Stimulated activated CD4-positive, alpha-beta T cell treated with anti-CD3 and anti-CD28 coated beads, Interleukin-1b, Interleukin-23, amount 100 ng/mL, for 4 hours (primary cell): ENCODE results near the gene MBP.
A peak's percentile ranks its signal among the peaks of the same experiment; 100 is the strongest.

Experiments used
- DNase-seq, 2 donors: peaks; one replicate each; pipeline ENCODE4 v3.0.0-alpha.2; 2020; ENCODE audit warnings: low read depth in 2 of 2

MBP gene

GRCh38 chr18:77133835-77134496 is 1.4 kb upstream of the MBP start:
- no peak for DNase-seq

- no peak for DNase-seq
Observed at GRCh38 chr18:77133051-77133834, 660 bp upstream of the MBP start.

GRCh38 chr18:77131652-77132368 is 773 bp downstream of the MBP start:
- DNase-seq = peak in 1 of 2 donors; percentile 27

- DNase-seq = peak; percentile 37 to 49
Observed at GRCh38 chr18:77131100-77131651, 1.4 kb downstream of the MBP start.

- no peak for DNase-seq
Observed at GRCh38 chr18:77130229-77131099, 2.1 kb downstream of the MBP start.

GRCh38 chr18:77129150-77129551 is 3.4 kb downstream of the MBP start:
- no peak for DNase-seq

GRCh38 chr18:77127769-77128671 is 4.6 kb downstream of the MBP start:
- DNase-seq = no peak

- no peak for DNase-seq
Observed at GRCh38 chr18:77124452-77124922, 8.1 kb downstream of the MBP start.

GRCh38 chr18:77123320-77124231 is 9.0 kb downstream of the MBP start:
- no peak for DNase-seq

GRCh38 chr18:77121523-77121922 is 11.1 kb downstream of the MBP start:
- no peak for DNase-seq

- no peak for DNase-seq
Observed at GRCh38 chr18:77119851-77120491, 12.6 kb downstream of the MBP start.

GRCh38 chr18:77119101-77119850 is 13.3 kb downstream of the MBP start:
- no peak for DNase-seq

GRCh38 chr18:77118256-77119090 is 14.1 kb downstream of the MBP start:
- no peak for DNase-seq

- no peak for DNase-seq
Observed at GRCh38 chr18:77116201-77117080, 16.1 kb downstream of the MBP start.

GRCh38 chr18:77115192-77115953 is 17.2 kb downstream of the MBP start:
- DNase-seq = no peak
